ENCODE measurements around the gene LTK.
A peak's percentile ranks its signal among the peaks of the same experiment; 100 is the strongest.

The LTK gene

GRCh38 chr15:41513506-41514227, at the start of gene LTK:
TSS of gene LTK (minus strand) at chr15:41513827. CDS start at chr15:41513709, 118 bp downstream.
- DNase-seq (ENCODE audit: low spot score), result no peak

GRCh38 chr15:41562784-41563198, 49.2 kb upstream of the LTK start:
- DNase-seq (ENCODE audit: low spot score), result no peak

DNA sequence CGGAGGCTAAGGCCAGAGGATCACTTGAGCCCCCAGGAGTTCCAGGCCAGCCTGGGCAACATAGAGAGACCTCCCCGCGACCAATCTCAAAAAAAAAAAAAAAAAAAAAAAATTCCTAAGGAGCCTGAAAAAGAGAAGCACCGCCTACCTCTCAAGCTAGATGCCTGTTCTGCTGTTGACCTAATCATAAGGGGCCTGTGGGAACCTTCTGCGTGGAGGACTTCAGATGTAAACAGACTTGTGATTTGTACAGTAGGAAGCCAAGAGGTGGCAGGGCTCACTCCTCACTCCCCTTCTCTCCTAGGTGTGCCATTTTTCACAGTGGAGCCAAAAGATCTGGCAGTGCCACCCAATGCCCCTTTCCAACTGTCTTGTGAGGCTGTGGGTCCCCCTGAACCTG, 48.6 kb upstream of the LTK start:
- DNase-seq (ENCODE audit: low spot score), result no peak

GRCh38 chr15:41561777-41562145, 48.1 kb upstream of the LTK start:
- DNase-seq (ENCODE audit: low spot score), result no peak

GRCh38 chr15:41561104-41561776, 47.6 kb upstream of the LTK start:
- DNase-seq (ENCODE audit: low spot score), result no peak

- DNase-seq (ENCODE audit: low spot score), result no peak
Observed at GRCh38 chr15:41560572-41560874, 46.9 kb upstream of the LTK start.

DNA sequence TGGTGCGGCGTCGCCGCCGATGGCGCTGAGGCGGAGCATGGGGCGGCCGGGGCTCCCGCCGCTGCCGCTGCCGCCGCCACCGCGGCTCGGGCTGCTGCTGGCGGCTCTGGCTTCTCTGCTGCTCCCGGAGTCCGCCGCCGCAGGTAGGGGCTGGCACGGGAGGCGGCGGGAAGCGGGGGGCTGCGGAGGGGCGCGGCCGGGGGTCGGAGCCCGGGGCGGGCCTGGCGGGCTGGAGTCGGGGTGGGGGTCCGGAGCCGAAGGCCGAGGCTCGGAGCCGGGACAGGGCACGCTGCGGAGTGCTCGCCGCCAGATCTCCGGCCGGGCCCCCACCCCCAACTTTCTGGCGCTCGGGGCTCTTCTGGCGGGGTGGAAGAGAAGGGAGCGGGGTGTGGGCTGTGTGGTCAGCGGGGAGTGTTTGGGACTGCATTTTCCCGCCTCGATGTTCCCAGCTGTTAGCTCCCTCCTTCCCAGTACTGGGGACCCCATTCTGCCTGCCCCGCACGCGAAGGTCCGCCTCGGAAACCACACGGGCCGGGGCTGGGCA, 45.7 kb upstream of the LTK start:
- DNase-seq (ENCODE audit: low spot score), result no peak

GRCh38 chr15:41558400-41559238, 45.0 kb upstream of the LTK start, which contains the start of gene TYRO3:
TSS of gene TYRO3 (plus strand) at chr15:41559212. CDS start at chr15:41559258, 46 bp downstream.
- peak; percentile 83 for DNase-seq (ENCODE audit: low spot score)

DNA sequence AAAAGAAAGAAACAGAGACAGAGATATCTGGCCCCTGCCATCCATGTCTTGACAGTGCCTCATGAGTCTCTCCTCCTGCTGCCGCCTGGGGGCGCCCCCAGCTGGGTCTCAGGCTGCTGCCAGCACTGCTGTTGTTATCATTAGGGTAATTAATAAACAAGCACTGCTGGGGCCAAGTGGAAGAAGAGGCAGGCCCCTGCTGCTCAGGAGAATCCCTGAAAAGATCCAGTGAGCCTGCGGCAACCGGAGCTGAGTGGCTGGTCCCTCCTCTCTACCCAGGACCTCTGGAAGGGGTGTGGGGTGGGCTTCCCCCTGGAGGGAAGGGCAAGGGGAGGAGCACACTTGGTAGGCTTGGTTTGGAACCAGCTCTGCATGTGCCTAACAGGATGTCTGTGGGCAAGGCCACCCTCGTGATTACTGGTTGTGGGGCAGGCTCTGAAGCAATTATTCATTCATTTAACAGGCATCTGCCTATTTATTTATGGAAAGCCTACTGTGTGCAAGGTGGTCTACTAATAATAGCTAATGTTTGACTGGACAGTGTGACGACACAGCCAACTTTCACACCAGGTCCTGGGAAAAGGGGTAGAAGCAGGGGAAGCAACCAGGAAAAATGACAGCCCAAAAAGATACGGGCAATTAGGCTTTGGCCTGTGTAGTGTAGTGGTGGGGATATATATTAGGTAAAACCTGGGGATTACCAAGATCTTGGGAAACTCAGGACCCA, 44.2 kb upstream of the LTK start:
- DNase-seq (ENCODE audit: low spot score), result no peak

- DNase-seq (ENCODE audit: low spot score), result no peak
Observed at GRCh38 chr15:41556677-41557076, 43.0 kb upstream of the LTK start.

GRCh38 chr15:41554915-41555314, 41.3 kb upstream of the LTK start:
- no peak for DNase-seq (ENCODE audit: low spot score)

- no peak for DNase-seq (ENCODE audit: low spot score)
Observed at GRCh38 chr15:41554343-41554742, 40.7 kb upstream of the LTK start.

DNA sequence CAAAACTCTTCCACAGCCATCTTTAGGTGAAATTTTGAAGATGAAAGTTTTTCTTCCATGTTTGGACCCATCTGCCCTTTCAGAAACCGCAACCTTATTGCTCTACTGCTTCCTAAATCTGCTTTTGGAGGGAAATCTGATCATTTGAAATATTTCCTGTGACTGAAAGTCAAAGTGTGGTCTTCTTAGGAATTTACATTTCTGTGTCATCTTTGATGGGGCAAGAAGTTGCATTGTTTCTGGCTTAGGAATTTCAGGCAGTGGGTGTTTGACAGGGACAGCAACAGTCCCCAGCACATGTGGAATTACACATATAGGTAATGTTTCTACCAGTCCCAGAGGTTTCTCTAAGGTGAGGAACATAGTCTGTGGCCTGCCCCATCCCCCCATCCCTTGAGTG, 40.1 kb upstream of the LTK start:
- no peak for DNase-seq (ENCODE audit: low spot score)

DNA sequence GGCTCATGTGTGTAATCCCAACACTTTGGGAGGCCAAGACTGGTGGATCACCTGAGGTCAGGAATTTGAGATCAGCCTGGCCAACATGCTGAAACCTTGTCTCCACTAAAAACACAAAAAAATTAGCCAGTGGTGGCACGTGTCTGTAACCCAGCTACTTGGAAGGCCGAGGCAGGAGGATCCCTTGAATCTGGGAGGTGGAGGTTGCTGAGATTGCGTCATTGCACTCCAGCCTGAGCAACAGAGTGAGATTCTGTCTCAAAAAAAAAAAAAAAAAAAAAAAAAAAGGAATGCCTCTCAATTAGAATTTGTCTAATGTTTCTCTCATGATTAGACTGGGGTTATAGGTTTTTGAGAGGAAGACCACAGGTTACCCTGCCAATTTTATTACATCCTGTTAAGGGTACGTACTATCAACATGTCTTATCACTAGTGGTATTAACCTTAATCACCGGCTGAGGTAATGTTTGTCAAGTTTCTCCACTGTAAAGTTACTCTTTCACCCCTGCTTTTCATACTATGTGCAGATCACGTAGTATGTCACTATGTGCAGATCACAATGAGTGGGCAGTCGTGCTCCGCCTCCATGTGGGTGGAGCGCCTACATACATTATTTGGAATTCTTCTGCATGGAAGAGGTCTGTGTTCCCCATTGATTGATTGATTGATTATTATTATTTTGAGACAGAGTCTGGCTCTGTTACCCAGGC, 36.6 kb upstream of the LTK start:
- no peak for DNase-seq (ENCODE audit: low spot score)

DNA sequence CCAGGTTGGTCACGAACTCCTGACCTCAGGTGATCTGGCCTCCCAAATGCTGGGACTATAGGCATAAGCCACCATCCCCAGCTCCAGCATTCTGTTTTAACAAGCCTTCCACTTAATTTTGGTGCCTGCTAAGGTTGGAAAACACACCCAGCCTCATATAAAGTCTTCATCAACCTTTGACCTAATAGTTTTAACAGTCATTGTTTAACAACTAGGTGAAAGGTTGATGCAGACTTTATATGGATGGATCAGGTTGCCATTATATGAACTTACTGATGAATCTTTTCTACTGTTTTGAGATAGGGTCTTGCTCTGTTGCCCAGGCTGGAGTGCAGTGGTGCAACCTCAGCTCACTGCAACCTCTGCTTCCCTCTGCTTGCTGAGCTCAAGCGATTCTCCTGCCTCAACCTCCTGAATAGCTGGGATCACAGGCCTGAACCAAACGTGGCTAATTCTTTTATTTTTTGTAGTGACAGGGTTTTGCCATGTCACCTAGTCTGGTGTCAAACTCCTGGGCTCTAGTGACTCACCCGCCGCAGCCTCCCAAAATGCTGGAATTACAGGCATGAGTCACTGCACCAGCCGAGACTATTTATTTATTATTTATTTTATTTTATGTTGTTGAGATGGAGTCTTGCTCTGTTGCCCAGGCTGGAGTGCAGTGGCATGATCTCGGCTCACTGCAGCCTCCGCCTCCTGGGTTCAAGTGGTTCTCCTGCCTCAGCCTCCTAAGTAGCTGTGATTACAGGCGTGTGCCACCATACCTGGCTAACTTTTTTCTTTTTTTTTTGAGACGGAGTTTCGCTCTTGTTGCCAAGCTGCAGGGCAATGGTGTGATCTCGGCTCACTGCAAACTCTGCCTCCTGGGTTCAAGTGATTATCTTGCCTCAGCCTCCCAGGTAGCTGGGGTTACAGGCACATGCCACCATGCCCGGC, 33.5 kb upstream of the LTK start:
- DNase-seq (ENCODE audit: low spot score), result no peak

- no peak for DNase-seq (ENCODE audit: low spot score)
Observed at GRCh38 chr15:41545218-41545617, 31.6 kb upstream of the LTK start.

DNA sequence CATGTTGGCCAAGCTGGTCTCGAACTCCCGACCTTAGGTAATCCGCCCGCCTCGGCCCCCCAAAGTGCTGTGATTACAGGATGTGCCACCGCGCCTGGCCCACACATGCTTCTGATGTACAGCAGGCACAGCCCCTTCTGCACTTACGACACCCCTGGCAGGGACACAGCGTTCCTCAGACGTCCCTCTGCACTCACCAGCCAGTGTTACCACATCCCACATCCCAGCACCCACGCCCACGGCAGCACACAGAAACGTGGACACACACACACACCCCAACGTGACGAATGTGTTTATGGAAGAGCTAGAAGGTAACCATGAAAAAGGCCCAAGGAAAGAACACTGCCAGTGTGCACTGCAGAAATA, 31.0 kb upstream of the LTK start:
- no peak for DNase-seq (ENCODE audit: low spot score)

DNA sequence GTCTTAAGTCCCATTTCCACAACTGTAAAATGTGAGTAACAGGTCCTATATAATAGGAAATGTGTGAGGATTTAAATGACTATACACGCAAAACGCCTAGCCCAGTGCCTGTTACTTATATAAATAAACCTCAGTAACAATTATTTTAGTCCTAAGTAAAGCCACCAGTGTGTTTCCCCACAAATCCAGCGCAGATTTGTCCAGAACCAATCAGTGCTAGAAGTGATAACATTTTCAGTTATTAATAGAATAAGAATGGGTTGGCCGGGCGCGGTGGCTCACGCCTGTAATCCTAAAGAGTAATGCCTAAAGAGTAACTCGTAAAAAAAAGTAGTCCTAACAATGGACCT, 29.9 kb upstream of the LTK start:
- DNase-seq (ENCODE audit: low spot score), result no peak

- no peak for DNase-seq (ENCODE audit: low spot score)
Observed at GRCh38 chr15:41536866-41537265, 23.2 kb upstream of the LTK start.

DNA sequence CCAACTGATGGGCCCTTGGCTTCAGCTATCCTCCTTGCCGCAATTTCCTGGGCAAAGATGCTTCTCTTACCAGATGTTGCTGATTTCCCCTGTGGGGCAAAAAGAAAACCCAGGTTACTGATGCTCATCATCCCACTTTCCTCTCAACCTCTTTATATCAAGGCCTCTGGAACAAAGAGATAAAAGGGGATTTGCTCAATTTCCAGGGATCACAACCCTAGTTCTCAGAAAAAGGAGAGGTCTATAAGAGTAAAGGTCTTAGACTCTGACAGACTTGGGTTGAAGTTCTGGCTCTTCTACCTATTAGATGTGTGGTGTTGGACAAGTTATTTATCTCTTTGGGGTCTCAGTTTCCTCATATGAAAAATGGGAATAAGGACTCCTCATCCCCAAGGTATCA, 21.9 kb upstream of the LTK start:
- DNase-seq (ENCODE audit: low spot score), result no peak
